Measurements from ENCODE around the gene ABCA5.

DNA sequence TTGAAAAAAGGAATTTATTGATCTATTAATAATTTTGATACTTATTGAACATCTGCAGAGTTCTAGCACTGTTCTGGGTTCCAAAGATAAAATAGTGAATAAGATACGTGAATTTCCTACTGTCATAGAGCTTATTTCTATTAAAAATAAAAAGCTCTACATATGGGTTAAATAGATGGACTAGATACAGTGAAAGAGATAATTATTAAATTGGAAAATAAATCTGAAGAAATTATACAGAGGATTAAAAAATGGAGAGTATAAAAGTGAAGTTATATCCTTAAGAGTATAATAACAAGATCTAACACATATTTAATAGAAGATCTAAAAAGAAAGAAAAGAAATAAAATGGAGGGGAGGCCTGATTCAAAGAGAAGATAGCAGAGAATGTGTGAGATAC lies 10.1 kb upstream of the ABCA5 start:
- TF ChIP-seq, protein P1, sequence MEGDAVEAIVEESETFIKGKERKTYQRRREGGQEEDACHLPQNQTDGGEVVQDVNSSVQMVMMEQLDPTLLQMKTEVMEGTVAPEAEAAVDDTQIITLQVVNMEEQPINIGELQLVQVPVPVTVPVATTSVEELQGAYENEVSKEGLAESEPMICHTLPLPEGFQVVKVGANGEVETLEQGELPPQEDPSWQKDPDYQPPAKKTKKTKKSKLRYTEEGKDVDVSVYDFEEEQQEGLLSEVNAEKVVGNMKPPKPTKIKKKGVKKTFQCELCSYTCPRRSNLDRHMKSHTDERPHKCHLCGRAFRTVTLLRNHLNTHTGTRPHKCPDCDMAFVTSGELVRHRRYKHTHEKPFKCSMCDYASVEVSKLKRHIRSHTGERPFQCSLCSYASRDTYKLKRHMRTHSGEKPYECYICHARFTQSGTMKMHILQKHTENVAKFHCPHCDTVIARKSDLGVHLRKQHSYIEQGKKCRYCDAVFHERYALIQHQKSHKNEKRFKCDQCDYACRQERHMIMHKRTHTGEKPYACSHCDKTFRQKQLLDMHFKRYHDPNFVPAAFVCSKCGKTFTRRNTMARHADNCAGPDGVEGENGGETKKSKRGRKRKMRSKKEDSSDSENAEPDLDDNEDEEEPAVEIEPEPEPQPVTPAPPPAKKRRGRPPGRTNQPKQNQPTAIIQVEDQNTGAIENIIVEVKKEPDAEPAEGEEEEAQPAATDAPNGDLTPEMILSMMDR (IDR thresholded peaks at IDR 0.05): no peak
- no peak for TF ChIP-seq EP300 (IDR thresholded peaks at IDR 0.05)
- no peak for TF ChIP-seq POLR2A (IDR thresholded peaks at IDR 0.05; ENCODE audit: low read depth)

All from esophagus muscularis mucosa (tissue), 4 donors.